GM12892 (cell line): ENCODE measurements around the gene CEP120.

Source experiments
- POLR2A ChIP-seq: IDR thresholded peaks from 2 replicates; pipeline ENCODE4 v1.6.1; 2011; ENCODE audit warnings: low read depth, low read length, control low read depth
- TAF1 ChIP-seq: IDR thresholded peaks from 2 replicates; pipeline ENCODE4 v1.6.1; 2011; ENCODE audit warnings: low read depth, mild to moderate bottlenecking, control low read depth, low read length, borderline replicate concordance

DNA sequence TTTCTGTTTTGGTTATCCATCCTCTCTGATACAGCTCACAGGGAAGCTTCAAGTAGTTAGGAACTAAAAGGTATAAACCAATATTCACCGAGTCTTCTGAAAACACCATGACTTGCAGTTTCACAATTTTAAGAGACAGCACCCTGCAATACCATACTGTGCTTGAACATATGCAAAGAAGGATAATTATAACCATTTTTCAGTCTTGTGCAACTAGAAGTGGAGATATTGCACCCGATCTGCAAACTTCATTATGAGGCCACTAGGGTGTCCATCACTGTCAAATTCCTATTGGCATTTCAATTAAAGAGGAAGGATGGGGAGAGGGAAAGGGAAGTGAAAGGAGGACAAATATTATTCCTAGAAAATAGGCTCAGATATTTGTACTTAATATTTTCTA is 32.4 kb upstream of the CEP120 start:
- no peak for TF ChIP-seq TAF1
- TF ChIP-seq POLR2A: no peak
